Caco-2 (cell line): Measurements from ENCODE around the gene ARHGAP27. TPM values are rescaled to one million over a fixed set of nuclear protein-coding genes. Genes with fewer than 3 reads are reported as not detected.
"Not testable (repeated sequence)": the region's sequence is repeated elsewhere in the genome, so short reads cannot be mapped to it uniquely, and the experiment has no call there.

Experiments
- BruUV-seq: library from RNA; stranded (reverse); fragments of 400-500 nt; replicated peaks from 2 replicates; lab custom pipeline; 2021; lab: Mats Ljungman, UMichigan
- CTCF ChIA-PET: fragments of 300-600 bp; sonication (Branson Sonifier 250); formaldehyde crosslinking; loops from one replicate; lab custom pipeline; 2022; ENCODE audit warnings: antibody characterized with exemption; lab: Charles Lee
- POLR2A ChIA-PET: fragments of 300-600 bp; sonication (Branson Sonifier 250); formaldehyde crosslinking; loops from one replicate; lab custom pipeline; 2022; ENCODE audit warnings: antibody characterized with exemption; lab: Charles Lee
- DNase-seq, 2 experiments: peaks; one replicate each; pipeline versions ENCODE4 v3.0.0 to v3.0.0-alpha.2; 2020 to 2022
- H3K27me3 ChIP-seq: replicated peaks from 2 replicates; pipeline ENCODE4 v1.6.0; 2011; ENCODE audit warnings: low read length; ENCODE audit not compliant: control insufficient read depth, insufficient read depth
- H3K36me3 ChIP-seq: 2 replicates; pipeline ENCODE4 v1.5.1; 2011; ENCODE audit warnings: low read length; ENCODE audit not compliant: control insufficient read depth, insufficient read depth
- H3K4me1 ChIP-seq: fragments of 250-450 bp; sonication (Bioruptor Pico); 2 replicates; pipeline ENCODE4 v1.5.1; 2020; ENCODE audit warnings: mild to moderate bottlenecking
- H3K4me3 ChIP-seq: 2 replicates; pipeline ENCODE4 v1.5.1; 2011; ENCODE audit warnings: low read depth, mild to moderate bottlenecking, control low read depth, low read length
- H3K9me3 ChIP-seq: fragments of 250-450 bp; sonication (Bioruptor Pico); 2 replicates; pipeline ENCODE4 v1.5.1; 2020; ENCODE audit warnings: mild to moderate bottlenecking, moderate library complexity
- H3K27ac Mint-ChIP-seq: one replicate; pipeline ENCODE4 v1.8.0; 2022; ENCODE audit warnings: mixed read lengths; ENCODE audit not compliant: unreplicated experiment
- H3K27me3 Mint-ChIP-seq: one replicate; pipeline ENCODE4 v1.8.0; 2022; ENCODE audit warnings: mixed read lengths; ENCODE audit not compliant: insufficient read depth, unreplicated experiment
- H3K36me3 Mint-ChIP-seq: one replicate; pipeline ENCODE4 v1.8.0; 2022; ENCODE audit warnings: mild to moderate bottlenecking, mixed read lengths; ENCODE audit not compliant: insufficient read depth, unreplicated experiment
- H3K4me1 Mint-ChIP-seq: one replicate; pipeline ENCODE4 v1.8.0; 2022; ENCODE audit warnings: low read depth, mixed read lengths; ENCODE audit not compliant: unreplicated experiment
- H3K4me3 Mint-ChIP-seq: one replicate; pipeline ENCODE4 v1.8.0; 2022; ENCODE audit warnings: mild to moderate bottlenecking, moderate library complexity, mixed read lengths; ENCODE audit not compliant: unreplicated experiment
- H3K9me3 Mint-ChIP-seq: one replicate; pipeline ENCODE4 v1.8.0; 2022; ENCODE audit warnings: mixed read lengths; ENCODE audit not compliant: unreplicated experiment
- CTCF ChIP-seq, 2 experiments: fragments of 200-600 bp in 1 of 2; IDR thresholded peaks; 1 replicate in 1 of 2; 2 replicates in 1 of 2; pipeline versions ENCODE4 v1.5.1 to v1.8.0; 2011 to 2022; ENCODE audit warnings: antibody characterized with exemption in 1 of 2, control low read depth in 1 of 2, inconsistent platforms in 1 of 2, low read depth in 1 of 2, low read length in 1 of 2, mild to moderate bottlenecking in 1 of 2, moderate library complexity in 1 of 2; ENCODE audit not compliant: insufficient read depth in 1 of 2, severe bottlenecking in 1 of 2, unreplicated experiment in 1 of 2
- intact Hi-C: fragments of 100-400 bp; cut with micrococcal nuclease; formaldehyde crosslinking; loops from one replicate; pipeline ENCODE4 v1.10.0; 2022; ENCODE audit not compliant: unreplicated experiment
- total RNA-seq: library from RNA; stranded (reverse); gene quantifications from 2 replicates; pipeline ENCODE4 v1.2.3, GENCODE V29; 2022

The ARHGAP27 gene
- total RNA-seq, 1 experiment from 2014 or later: 35.9 TPM

DNA sequence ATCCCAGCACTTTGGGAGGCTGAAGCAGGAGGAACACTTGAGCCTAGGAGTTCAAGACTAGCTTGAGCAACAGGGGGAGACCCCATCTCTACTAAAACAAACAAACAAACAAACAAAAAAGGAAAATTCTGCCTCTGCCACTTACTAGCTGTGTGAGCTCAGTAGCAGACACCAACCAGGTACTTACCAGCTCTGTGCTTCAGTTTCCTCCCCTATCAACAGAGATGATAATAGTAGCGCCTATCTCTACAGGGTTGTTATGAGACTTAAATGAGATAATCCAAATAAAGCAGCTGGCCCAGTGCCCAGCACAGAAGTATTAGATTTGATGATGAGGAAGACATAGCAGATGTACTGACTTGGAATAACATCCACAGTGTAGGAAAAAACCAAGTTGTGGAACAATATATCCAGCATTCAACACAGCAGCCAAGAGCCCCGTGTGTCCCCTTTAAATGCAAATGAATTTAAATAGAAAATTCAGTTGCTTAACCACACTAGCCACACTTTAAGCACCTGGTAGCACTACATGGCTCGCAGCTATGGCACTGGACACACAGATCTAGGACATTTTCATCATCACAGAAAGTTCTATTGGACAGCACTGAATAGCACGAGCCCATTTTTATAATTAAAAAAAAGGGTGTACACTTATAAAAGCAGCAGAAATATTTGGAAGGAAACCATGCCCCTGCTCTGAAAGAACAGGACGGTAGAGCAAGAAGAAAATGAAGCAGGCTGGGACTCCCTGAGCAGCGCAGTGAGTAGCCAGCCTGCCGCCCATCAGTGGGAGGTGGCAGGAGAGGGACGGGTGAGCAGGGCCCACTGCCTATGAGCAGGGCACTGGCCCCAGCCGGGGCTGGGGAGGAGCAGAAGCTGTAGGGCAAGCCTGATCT is 19.9 kb upstream of the ARHGAP27 start:
- H3K36me3 Mint-ChIP-seq, H3K27me3 Mint-ChIP-seq, H3K4me3 Mint-ChIP-seq, H3K4me1 ChIP-seq, CTCF ChIA-PET, H3K27me3 ChIP-seq, H3K9me3 Mint-ChIP-seq, POLR2A ChIA-PET, H3K27ac Mint-ChIP-seq, H3K4me3 ChIP-seq, DNase-seq, BruUV-seq, H3K9me3 ChIP-seq, intact Hi-C loops, H3K36me3 ChIP-seq: not testable (repeated sequence)
- peaks cover 15% of the 10 kb centered on the region for H3K4me1 Mint-ChIP-seq

GRCh38 chr17:45451660-45452059 is 19.0 kb upstream of the ARHGAP27 start:
- H3K4me3 ChIP-seq, intact Hi-C loops, H3K27ac Mint-ChIP-seq, H3K36me3 Mint-ChIP-seq, DNase-seq, H3K27me3 Mint-ChIP-seq, CTCF ChIA-PET, H3K27me3 ChIP-seq, H3K36me3 ChIP-seq, H3K4me1 ChIP-seq, H3K4me3 Mint-ChIP-seq, H3K9me3 Mint-ChIP-seq, POLR2A ChIA-PET, BruUV-seq, H3K9me3 ChIP-seq: not testable (repeated sequence)
- peaks cover 15% of the 10 kb centered on the region for H3K4me1 Mint-ChIP-seq

GRCh38 chr17:45451131-45451530 is 18.5 kb upstream of the ARHGAP27 start:
- Mint-ChIP-seq H3K4me1 (peaks cover 15% of the 10 kb centered on the region), H3K27ac (no peak overlapping the region), H3K36me3 (no peaks in the 10 kb centered on the region), H3K4me3 (no peak overlapping the region), H3K27me3 (no peaks in the 10 kb centered on the region), H3K9me3 (no peaks in the 10 kb centered on the region)
- Histone ChIP-seq H3K27me3 (no peaks in the 10 kb centered on the region), H3K9me3 (no peaks in the 10 kb centered on the region), H3K4me1 (peaks cover 5% of the 10 kb centered on the region; the same call in 1 of the 2 replicates), H3K4me3 (no peak overlapping the region), H3K36me3 (no peaks in the 10 kb centered on the region)
- ChIA-PET CTCF (no interaction called here), POLR2A (no interaction called here)
- TF ChIP-seq CTCF (IDR thresholded peaks at IDR 0.05; ENCODE audit: insufficient read depth in 1 of 2, low read depth in 1 of 2, low read length in 1 of 2, severe bottlenecking in 1 of 2, unreplicated experiment in 1 of 2): peak in 1 of 2 experiments; percentile 17
- intact Hi-C loops: no loop called here
- no peak for DNase-seq
- no TSS peak for BruUV-seq

DNA sequence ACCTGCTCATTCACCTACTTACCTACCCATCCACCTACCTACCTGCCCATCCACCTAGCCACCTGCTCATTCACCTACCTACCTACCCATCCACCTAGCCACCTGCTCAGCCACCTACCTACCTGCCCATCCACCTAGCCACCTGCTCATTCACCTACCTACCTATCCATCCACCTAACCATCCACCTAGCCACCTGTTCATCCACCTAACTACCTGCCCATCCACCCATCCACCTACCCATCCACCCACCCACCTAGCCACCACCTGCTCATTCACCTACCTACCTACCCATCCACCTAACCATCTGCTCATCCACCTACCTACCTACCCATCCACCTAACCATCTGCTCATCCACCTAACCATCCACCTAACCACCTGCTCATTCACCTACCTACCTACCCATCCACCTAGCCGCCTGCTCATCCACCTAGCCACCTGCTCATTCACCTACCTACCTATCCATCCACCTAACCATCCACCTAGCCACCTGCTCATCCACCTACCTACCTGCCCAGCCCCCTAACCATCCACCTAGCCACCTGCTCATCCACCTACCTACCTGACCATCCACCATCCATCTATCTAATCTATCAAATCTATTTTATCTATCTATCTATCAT is 17.1 kb upstream of the ARHGAP27 start:
- intact Hi-C loops, BruUV-seq, H3K27me3 ChIP-seq, DNase-seq, POLR2A ChIA-PET, H3K27ac Mint-ChIP-seq, H3K4me1 ChIP-seq, H3K9me3 Mint-ChIP-seq, H3K27me3 Mint-ChIP-seq, H3K36me3 ChIP-seq, H3K4me3 ChIP-seq, H3K4me3 Mint-ChIP-seq, H3K9me3 ChIP-seq, H3K36me3 Mint-ChIP-seq, CTCF ChIA-PET: not testable (repeated sequence)
- H3K4me1 Mint-ChIP-seq: peaks cover 15% of the 10 kb centered on the region

GRCh38 chr17:45449260-45449659 is 16.6 kb upstream of the ARHGAP27 start:
- not testable (repeated sequence) for BruUV-seq, H3K27me3 Mint-ChIP-seq

DNA sequence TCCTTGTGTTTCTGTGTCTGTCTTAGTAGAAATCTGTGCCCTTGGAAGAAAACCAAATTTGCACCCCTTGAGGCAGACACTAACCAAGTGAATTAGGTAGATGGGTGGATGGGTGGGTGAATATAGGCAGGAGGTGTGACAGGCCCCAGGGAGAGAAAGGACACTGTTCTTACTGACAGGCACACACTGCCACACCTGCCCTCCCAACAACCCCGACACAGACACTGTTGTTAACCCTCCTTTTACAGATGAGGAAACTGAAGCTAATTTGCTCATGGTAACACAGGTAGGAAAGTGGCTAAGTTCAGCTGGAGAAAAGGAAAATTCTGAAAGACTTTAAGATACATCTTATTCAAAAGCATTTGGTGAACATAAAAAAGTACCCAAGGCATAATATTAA is 15.8 kb upstream of the ARHGAP27 start:
- H3K27ac Mint-ChIP-seq: peak overlapping the region; percentile 13
- DNase-seq, CTCF ChIA-PET, H3K4me3 ChIP-seq, H3K9me3 Mint-ChIP-seq, H3K9me3 ChIP-seq, H3K4me1 ChIP-seq, H3K36me3 ChIP-seq, H3K4me3 Mint-ChIP-seq, H3K36me3 Mint-ChIP-seq, BruUV-seq, POLR2A ChIA-PET, H3K27me3 ChIP-seq, intact Hi-C loops, H3K27me3 Mint-ChIP-seq: not testable (repeated sequence)
- H3K4me1 Mint-ChIP-seq: peaks cover 15% of the 10 kb centered on the region

More at GRCh38 chr17:45449260-45449659, 16.6 kb upstream of the ARHGAP27 start:
- CTCF ChIA-PET, H3K27me3 ChIP-seq, H3K9me3 ChIP-seq, DNase-seq, H3K4me3 ChIP-seq, H3K9me3 Mint-ChIP-seq, H3K36me3 Mint-ChIP-seq, H3K36me3 ChIP-seq, POLR2A ChIA-PET, intact Hi-C loops, H3K27ac Mint-ChIP-seq, H3K4me3 Mint-ChIP-seq, H3K4me1 ChIP-seq: not testable (repeated sequence)
- peaks cover 15% of the 10 kb centered on the region for H3K4me1 Mint-ChIP-seq
